HepG2 (cell line): Measurements from ENCODE around the gene HTRA2. TPM values are rescaled to one million over a fixed set of nuclear protein-coding genes. Genes with fewer than 3 reads are reported as not detected.

Experiments
- BRD4 ChIP-seq: sonication (generic); formaldehyde crosslinking; IDR thresholded peaks from 2 replicates; pipeline ENCODE4 v1.4.0; 2020; ENCODE audit warnings: missing genetic modification reagents
- CENPBD1 ChIP-seq: sonication (generic); formaldehyde crosslinking; IDR thresholded peaks from 2 replicates; pipeline ENCODE4 v1.8.0; 2022; ENCODE audit warnings: missing genetic modification reagents, low read depth, mild to moderate bottlenecking, borderline replicate concordance
- DNMT3B ChIP-seq: conservative IDR thresholded peaks from 2 replicates; pipeline ENCODE4 v1.6.1; 2016; ENCODE audit warnings: missing biosample characterization, control low read depth
- EEA1 ChIP-seq: sonication (generic); formaldehyde crosslinking; IDR thresholded peaks from 2 replicates; pipeline ENCODE4 v1.5.1; 2020; ENCODE audit warnings: mild to moderate bottlenecking, missing genetic modification reagents, borderline replicate concordance
- FOXK1 ChIP-seq: sonication (generic); formaldehyde crosslinking; IDR thresholded peaks from 2 replicates; pipeline ENCODE4 v1.4.0; 2020; ENCODE audit warnings: low read depth, missing genetic modification reagents, borderline replicate concordance
- GMEB1 ChIP-seq: sonication (generic); formaldehyde crosslinking; IDR thresholded peaks from 2 replicates; pipeline ENCODE4 v1.5.1; 2020; ENCODE audit warnings: missing genetic modification reagents, mild to moderate bottlenecking, borderline replicate concordance
- HOXA9 ChIP-seq: sonication (generic); formaldehyde crosslinking; IDR thresholded peaks from 2 replicates; pipeline ENCODE4 v1.8.1; 2022; ENCODE audit warnings: missing genetic modification reagents, mild to moderate bottlenecking, moderate library complexity, borderline replicate concordance
- MATR3 ChIP-seq: sonication (generic); formaldehyde crosslinking; IDR thresholded peaks from 2 replicates; pipeline ENCODE4 v1.4.0; 2020; ENCODE audit warnings: missing genetic modification reagents
- MED8 ChIP-seq: sonication (generic); formaldehyde crosslinking; IDR thresholded peaks from 2 replicates; pipeline ENCODE4 v1.8.1; 2023; ENCODE audit warnings: mild to moderate bottlenecking, missing genetic modification reagents; ENCODE audit not compliant: insufficient replicate concordance
- MEIS1 ChIP-seq: sonication (generic); formaldehyde crosslinking; IDR thresholded peaks from 2 replicates; pipeline ENCODE4 v1.9.0; 2021; ENCODE audit warnings: mild to moderate bottlenecking, missing genetic modification reagents, moderate library complexity, borderline replicate concordance
- MXD3 ChIP-seq: IDR thresholded peaks from 2 replicates; pipeline ENCODE4 v1.6.1; 2016; ENCODE audit warnings: mild to moderate bottlenecking, missing biosample characterization, missing genetic modification reagents
- MYNN ChIP-seq: sonication (generic); formaldehyde crosslinking; IDR thresholded peaks from 2 replicates; pipeline ENCODE4 v1.4.0; 2020; ENCODE audit warnings: mild to moderate bottlenecking, low read depth, missing genetic modification reagents
- NCOA5 ChIP-seq: sonication (generic); formaldehyde crosslinking; IDR thresholded peaks from 2 replicates; pipeline ENCODE4 v1.4.0; 2020; ENCODE audit warnings: missing genetic modification reagents
- ZNF383 ChIP-seq: sonication (generic); formaldehyde crosslinking; IDR thresholded peaks from 2 replicates; pipeline ENCODE4 v1.4.0; 2020; ENCODE audit warnings: missing genetic modification reagents, mild to moderate bottlenecking, borderline replicate concordance
- ZNF414 ChIP-seq: sonication (generic); formaldehyde crosslinking; IDR thresholded peaks from 2 replicates; pipeline ENCODE4 v1.5.0; 2020; ENCODE audit warnings: missing genetic modification reagents
- ZNF460 ChIP-seq: sonication (generic); formaldehyde crosslinking; IDR thresholded peaks from 2 replicates; pipeline ENCODE4 v1.5.1; 2020; ENCODE audit warnings: missing genetic modification reagents, mild to moderate bottlenecking, borderline replicate concordance
- ZNF530 ChIP-seq: sonication (generic); formaldehyde crosslinking; IDR thresholded peaks from 2 replicates; pipeline ENCODE4 v1.5.0; 2020; ENCODE audit warnings: low read depth, mild to moderate bottlenecking, missing genetic modification reagents
- ZNF639 ChIP-seq: conservative IDR thresholded peaks from 2 replicates; pipeline ENCODE4 v1.6.1; 2018; ENCODE audit warnings: missing genetic modification reagents
- ZNF703 ChIP-seq: sonication (generic); formaldehyde crosslinking; IDR thresholded peaks from 2 replicates; pipeline ENCODE4 v1.5.1; 2020; ENCODE audit warnings: missing genetic modification reagents, mild to moderate bottlenecking, moderate library complexity, borderline replicate concordance
- ZNF883 ChIP-seq: sonication (generic); formaldehyde crosslinking; IDR thresholded peaks from 2 replicates; pipeline ENCODE4 v1.5.1; 2020; ENCODE audit warnings: mild to moderate bottlenecking, missing genetic modification reagents; ENCODE audit errors: not compliant biosample characterization
- polyA plus RNA-seq, 8 experiments: library from polyadenylated mRNA; depleted of rRNA in 3 of 8; stranded (reverse) in 7 of 8; unstranded in 1 of 8; fragments of >200 nt; fragmentation: Illumina TruSeq in 4 of 8; extraction: Trizol in 4 of 8; gene quantifications; 2 replicates each; pipeline versions ENCODE4 v1.2.1 to v1.2.3, GENCODE V29; 2011 to 2016; ENCODE audit warnings: low read depth in 4 of 8, missing spikeins in 1 of 8, mixed read lengths in 1 of 8; ENCODE audit not compliant: insufficient read depth in 1 of 8
- total RNA-seq, 5 experiments: library from RNA; depleted of rRNA; stranded (reverse); fragments of >200 nt; fragmentation: Illumina TruSeq; extraction: Trizol; gene quantifications; 2 replicates each; pipeline ENCODE4 v1.2.3, GENCODE V29; 2016; ENCODE audit warnings: low read depth in 1 of 5
- TF ChIP-seq, protein P1 (sequence below): fragments of 450-650 bp; IDR thresholded peaks from 2 replicates; pipeline ENCODE4 v1.6.1; 2017
- TF ChIP-seq, protein P2 (sequence below): IDR thresholded peaks from 2 replicates; pipeline ENCODE4 v1.6.1; 2016; ENCODE audit warnings: missing genetic modification reagents, missing compliant biosample characterization

HTRA2 gene
- total and polyA plus RNA-seq, 2 of the 13 experiments (the other 11 are each of a cell fraction or from before 2014, with no cell fraction given) = 47.7 to 50.3 TPM

- TF ChIP-seq FOXK1 (CRISPR knock-in tag) = peak; percentile 76
- TF ChIP-seq MATR3 (CRISPR knock-in tag) = no peak
- TF ChIP-seq BRD4 (CRISPR knock-in tag) = peak; percentile 46; the same call in 1 of the 2 replicates
- peak; percentile 86 for TF ChIP-seq ZNF639
- TF ChIP-seq EEA1 (CRISPR knock-in tag) = peak; percentile 96; the same call in 1 of the 2 replicates
- TF ChIP-seq, protein P1, sequence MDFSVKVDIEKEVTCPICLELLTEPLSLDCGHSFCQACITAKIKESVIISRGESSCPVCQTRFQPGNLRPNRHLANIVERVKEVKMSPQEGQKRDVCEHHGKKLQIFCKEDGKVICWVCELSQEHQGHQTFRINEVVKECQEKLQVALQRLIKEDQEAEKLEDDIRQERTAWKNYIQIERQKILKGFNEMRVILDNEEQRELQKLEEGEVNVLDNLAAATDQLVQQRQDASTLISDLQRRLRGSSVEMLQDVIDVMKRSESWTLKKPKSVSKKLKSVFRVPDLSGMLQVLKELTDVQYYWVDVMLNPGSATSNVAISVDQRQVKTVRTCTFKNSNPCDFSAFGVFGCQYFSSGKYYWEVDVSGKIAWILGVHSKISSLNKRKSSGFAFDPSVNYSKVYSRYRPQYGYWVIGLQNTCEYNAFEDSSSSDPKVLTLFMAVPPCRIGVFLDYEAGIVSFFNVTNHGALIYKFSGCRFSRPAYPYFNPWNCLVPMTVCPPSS = no peak
- TF ChIP-seq NCOA5 (CRISPR knock-in tag) = no peak
- TF ChIP-seq ZNF530 = no peak
- TF ChIP-seq ZNF883 (CRISPR knock-in tag) = no peak
- no peak for TF ChIP-seq MEIS1 (CRISPR knock-in tag)
- TF ChIP-seq ZNF383 (CRISPR knock-in tag) = no peak
- TF ChIP-seq MYNN (CRISPR knock-in tag) = 0 out of 2 replicates have a peak, but pooled peaks have one; percentile 73
- peak; percentile 84; the same call in 1 of the 2 replicates for TF ChIP-seq CENPBD1 (CRISPR knock-in tag)
- TF ChIP-seq GMEB1 = peak; percentile 95
- peak; percentile 80 for TF ChIP-seq HOXA9
- peak; percentile 85 for TF ChIP-seq MED8 (CRISPR knock-in tag)
- TF ChIP-seq, protein P2, sequence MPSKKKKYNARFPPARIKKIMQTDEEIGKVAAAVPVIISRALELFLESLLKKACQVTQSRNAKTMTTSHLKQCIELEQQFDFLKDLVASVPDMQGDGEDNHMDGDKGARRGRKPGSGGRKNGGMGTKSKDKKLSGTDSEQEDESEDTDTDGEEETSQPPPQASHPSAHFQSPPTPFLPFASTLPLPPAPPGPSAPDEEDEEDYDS (CRISPR knock-in tag) = peak; percentile 78
- TF ChIP-seq ZNF414 (CRISPR knock-in tag) = peak; percentile 77; the same call in 1 of the 2 replicates
- TF ChIP-seq DNMT3B (CRISPR knock-in tag) = no peak
- TF ChIP-seq ZNF460 = peak; percentile 38; the same call in 1 of the 2 replicates
- TF ChIP-seq ZNF703 (CRISPR knock-in tag) = peak; percentile 48; the same call in 1 of the 2 replicates
- peak; percentile 68; the same call in 1 of the 2 replicates for TF ChIP-seq MXD3 (CRISPR knock-in tag)
Observed at GRCh38 chr2:74529357-74530238, at the start of gene HTRA2, which contains the start of gene AUP1 (continued).
